Liver (tissue), 3 donors: Measurements from ENCODE around the gene ADGRB2.

ENCODE experiments used
- FOXA1 ChIP-seq: IDR thresholded peaks from 2 replicates; pipeline ENCODE4 v1.6.1; 2016; ENCODE audit warnings: antibody characterized with exemption
- GABPA ChIP-seq, 2 donors: IDR thresholded peaks in 1 of 2; conservative IDR thresholded peaks in 1 of 2; 2 replicates each; pipeline ENCODE4 v1.6.1; 2016; ENCODE audit warnings: antibody characterized with exemption in 2 of 2, mild to moderate bottlenecking in 1 of 2, moderate library complexity in 1 of 2
- JUND ChIP-seq, 2 donors: IDR thresholded peaks; 2 replicates each; pipeline ENCODE4 v1.6.1; 2016; ENCODE audit warnings: antibody characterized with exemption in 2 of 2
- SP1 ChIP-seq: IDR thresholded peaks from 2 replicates; pipeline ENCODE4 v1.6.1; 2018; ENCODE audit warnings: antibody characterized with exemption, mild to moderate bottlenecking
- TAF1 ChIP-seq: conservative IDR thresholded peaks from 2 replicates; pipeline ENCODE4 v1.6.1; 2016; ENCODE audit warnings: antibody characterized with exemption, mild to moderate bottlenecking
- YY1 ChIP-seq: IDR thresholded peaks from 2 replicates; pipeline ENCODE4 v1.6.1; 2016; ENCODE audit warnings: antibody characterized with exemption, mild to moderate bottlenecking
- TF ChIP-seq, protein P1 (sequence below): fragments of 150-350 bp; IDR thresholded peaks from 2 replicates; pipeline ENCODE4 v1.5.1; 2017; ENCODE audit warnings: improper control_type of control experiment, low read depth, low read length; ENCODE audit not compliant: missing input control
- TF ChIP-seq, protein P2 (sequence below): IDR thresholded peaks from 2 replicates; pipeline ENCODE4 v1.6.1; 2016; ENCODE audit warnings: antibody characterized with exemption, mild to moderate bottlenecking
- TF ChIP-seq, protein P3 (sequence below): IDR thresholded peaks from 2 replicates; pipeline ENCODE4 v1.6.1; 2016; ENCODE audit warnings: antibody characterized with exemption
- donor health status: healthy.
- donor health status: healthy.

DNA sequence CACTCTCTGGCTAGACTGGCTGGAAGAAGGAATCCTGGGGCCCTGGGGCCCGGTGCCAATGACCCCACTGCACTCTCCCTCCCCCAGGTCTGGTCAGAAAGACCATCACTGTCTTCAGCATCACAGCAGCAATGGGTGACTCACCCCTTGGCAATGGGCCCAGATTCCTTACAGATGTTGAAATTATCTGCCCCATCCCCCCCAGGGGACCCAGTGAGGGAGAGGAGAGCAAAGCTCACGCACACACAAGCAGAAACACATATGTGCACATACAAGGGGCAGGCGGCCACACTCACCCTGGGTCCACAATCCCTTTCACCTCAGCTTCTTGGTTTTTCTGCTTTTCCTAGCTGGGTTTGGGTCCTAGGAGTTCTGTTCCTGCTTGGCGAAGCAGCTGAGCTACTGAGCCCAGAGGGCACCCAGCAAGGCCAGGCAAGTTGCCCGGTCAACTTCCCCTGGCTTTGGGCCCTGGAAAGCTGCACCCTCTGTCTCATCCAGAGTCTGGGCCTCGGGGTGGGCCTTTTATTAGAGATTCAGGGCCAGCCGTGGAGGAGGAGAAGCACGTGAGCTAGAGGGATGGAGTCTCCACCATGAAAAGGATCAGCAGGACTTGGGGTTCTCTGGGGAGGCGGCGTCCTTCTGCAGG is 62.9 kb downstream of the ADGRB2 start:
- TF ChIP-seq, protein P1, sequence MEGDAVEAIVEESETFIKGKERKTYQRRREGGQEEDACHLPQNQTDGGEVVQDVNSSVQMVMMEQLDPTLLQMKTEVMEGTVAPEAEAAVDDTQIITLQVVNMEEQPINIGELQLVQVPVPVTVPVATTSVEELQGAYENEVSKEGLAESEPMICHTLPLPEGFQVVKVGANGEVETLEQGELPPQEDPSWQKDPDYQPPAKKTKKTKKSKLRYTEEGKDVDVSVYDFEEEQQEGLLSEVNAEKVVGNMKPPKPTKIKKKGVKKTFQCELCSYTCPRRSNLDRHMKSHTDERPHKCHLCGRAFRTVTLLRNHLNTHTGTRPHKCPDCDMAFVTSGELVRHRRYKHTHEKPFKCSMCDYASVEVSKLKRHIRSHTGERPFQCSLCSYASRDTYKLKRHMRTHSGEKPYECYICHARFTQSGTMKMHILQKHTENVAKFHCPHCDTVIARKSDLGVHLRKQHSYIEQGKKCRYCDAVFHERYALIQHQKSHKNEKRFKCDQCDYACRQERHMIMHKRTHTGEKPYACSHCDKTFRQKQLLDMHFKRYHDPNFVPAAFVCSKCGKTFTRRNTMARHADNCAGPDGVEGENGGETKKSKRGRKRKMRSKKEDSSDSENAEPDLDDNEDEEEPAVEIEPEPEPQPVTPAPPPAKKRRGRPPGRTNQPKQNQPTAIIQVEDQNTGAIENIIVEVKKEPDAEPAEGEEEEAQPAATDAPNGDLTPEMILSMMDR: no peak
- TF ChIP-seq SP1 (peak; percentile 79), FOXA1 (no peak), TAF1 (no peak), GABPA (IDR thresholded peaks at IDR 0.05 in 1 of 2, conservative IDR thresholded peaks at IDR 0.05 in 1 of 2) (no peak), JUND (IDR thresholded peaks at IDR 0.05) (peak; percentile 100), YY1 (no peak)
- TF ChIP-seq, protein P2, sequence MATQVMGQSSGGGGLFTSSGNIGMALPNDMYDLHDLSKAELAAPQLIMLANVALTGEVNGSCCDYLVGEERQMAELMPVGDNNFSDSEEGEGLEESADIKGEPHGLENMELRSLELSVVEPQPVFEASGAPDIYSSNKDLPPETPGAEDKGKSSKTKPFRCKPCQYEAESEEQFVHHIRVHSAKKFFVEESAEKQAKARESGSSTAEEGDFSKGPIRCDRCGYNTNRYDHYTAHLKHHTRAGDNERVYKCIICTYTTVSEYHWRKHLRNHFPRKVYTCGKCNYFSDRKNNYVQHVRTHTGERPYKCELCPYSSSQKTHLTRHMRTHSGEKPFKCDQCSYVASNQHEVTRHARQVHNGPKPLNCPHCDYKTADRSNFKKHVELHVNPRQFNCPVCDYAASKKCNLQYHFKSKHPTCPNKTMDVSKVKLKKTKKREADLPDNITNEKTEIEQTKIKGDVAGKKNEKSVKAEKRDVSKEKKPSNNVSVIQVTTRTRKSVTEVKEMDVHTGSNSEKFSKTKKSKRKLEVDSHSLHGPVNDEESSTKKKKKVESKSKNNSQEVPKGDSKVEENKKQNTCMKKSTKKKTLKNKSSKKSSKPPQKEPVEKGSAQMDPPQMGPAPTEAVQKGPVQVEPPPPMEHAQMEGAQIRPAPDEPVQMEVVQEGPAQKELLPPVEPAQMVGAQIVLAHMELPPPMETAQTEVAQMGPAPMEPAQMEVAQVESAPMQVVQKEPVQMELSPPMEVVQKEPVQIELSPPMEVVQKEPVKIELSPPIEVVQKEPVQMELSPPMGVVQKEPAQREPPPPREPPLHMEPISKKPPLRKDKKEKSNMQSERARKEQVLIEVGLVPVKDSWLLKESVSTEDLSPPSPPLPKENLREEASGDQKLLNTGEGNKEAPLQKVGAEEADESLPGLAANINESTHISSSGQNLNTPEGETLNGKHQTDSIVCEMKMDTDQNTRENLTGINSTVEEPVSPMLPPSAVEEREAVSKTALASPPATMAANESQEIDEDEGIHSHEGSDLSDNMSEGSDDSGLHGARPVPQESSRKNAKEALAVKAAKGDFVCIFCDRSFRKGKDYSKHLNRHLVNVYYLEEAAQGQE: no peak
- TF ChIP-seq, protein P3, sequence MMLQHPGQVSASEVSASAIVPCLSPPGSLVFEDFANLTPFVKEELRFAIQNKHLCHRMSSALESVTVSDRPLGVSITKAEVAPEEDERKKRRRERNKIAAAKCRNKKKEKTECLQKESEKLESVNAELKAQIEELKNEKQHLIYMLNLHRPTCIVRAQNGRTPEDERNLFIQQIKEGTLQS: peak; percentile 98
